ENCODE measurements around the gene LAMP2. TPM values are rescaled to one million over a fixed set of nuclear protein-coding genes. Genes with fewer than 3 reads are reported as not detected.

Gene LAMP2
- 100 to 1,000 TPM in 5 of 6 experiments, 10 to 100 TPM in 1; 86.3 to 235 (median 183) TPM for total RNA-seq
- long read RNA-seq, full-length matches to known transcripts: 58 of 69 reads
- long read RNA-seq, partial matches to known transcripts: 6 of 69 reads
- long read RNA-seq, other reads (novel, unspliced or antisense): 5 of 69 reads

- H3K36me3 ChIP-seq: no peaks in the 10 kb centered on the region
- intact Hi-C loops (cut with DNase I): no loop called here
- TF ChIP-seq, protein P1, sequence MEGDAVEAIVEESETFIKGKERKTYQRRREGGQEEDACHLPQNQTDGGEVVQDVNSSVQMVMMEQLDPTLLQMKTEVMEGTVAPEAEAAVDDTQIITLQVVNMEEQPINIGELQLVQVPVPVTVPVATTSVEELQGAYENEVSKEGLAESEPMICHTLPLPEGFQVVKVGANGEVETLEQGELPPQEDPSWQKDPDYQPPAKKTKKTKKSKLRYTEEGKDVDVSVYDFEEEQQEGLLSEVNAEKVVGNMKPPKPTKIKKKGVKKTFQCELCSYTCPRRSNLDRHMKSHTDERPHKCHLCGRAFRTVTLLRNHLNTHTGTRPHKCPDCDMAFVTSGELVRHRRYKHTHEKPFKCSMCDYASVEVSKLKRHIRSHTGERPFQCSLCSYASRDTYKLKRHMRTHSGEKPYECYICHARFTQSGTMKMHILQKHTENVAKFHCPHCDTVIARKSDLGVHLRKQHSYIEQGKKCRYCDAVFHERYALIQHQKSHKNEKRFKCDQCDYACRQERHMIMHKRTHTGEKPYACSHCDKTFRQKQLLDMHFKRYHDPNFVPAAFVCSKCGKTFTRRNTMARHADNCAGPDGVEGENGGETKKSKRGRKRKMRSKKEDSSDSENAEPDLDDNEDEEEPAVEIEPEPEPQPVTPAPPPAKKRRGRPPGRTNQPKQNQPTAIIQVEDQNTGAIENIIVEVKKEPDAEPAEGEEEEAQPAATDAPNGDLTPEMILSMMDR (IDR thresholded peaks at IDR 0.05): no peak
- TF ChIP-seq POLR2A (IDR thresholded peaks at IDR 0.05): peak; percentile 84
- ATAC-seq (peak; percentile 90 to 95 (median 92)), DNase-seq (peak; percentile 88 to 91 (median 90))
- 27% methylated on average over 21 of the region's 50 CpGs for WGBS (ENCODE audit: insufficient coverage, low coverage, low lambda C conversion rate, missing lambda C conversion rate)
- H3K27me3 ChIP-seq: no peaks in the 10 kb centered on the region
- peak within 1 kb of the TSS; percentile 48 to 60 (median 57) for H3K4me3 ChIP-seq
- H3K9me3 ChIP-seq: no peaks in the 10 kb centered on the region
- H3K27ac ChIP-seq: peak within 1 kb of the TSS; percentile 79 to 96 (median 90)
- H3K4me1 ChIP-seq: peaks cover 0 to 12% (median 0%) of the 10 kb centered on the region in 4 donors
These were observed at the start of gene LAMP2 for GRCh38 chrX:120468825-120469525. Gene LAMP2, minus strand, starts transcription at chrX:120469296. Its CDS starts 127 bp downstream, at chrX:120469169.

DNA sequence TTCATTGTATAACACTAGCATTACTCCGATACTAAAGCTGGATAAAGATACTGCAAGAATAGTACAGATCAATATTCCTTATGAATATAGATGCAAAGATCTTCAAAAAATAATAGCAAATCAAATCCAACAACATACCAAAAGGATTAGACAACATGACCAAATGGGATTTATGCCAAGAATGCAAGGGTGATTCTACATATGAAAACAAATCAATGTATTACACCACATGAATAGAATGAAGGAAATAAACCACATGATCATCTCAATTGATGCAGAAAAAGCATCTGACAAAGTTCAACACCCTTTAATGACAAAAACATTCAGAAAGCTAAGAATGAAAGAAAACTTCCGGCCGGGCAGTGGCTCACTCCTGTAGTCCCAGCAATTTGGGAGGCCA, 48.8 kb upstream of the LAMP2 start:
- Histone ChIP-seq H3K27ac (no peak overlapping the region), H3K4me3 (no peak overlapping the region), H3K36me3 (no peaks in the 10 kb centered on the region), H3K27me3 (no peaks in the 10 kb centered on the region), H3K4me1 (peaks cover 0 to 7% (median 0%) of the 10 kb centered on the region in 4 donors), H3K9me3 (no peaks in the 10 kb centered on the region)
- intact Hi-C loops (cut with DNase I): no loop called here
- no peak for TF ChIP-seq POLR2A (IDR thresholded peaks at IDR 0.05)
- TF ChIP-seq, protein P1 (IDR thresholded peaks at IDR 0.05): no peak
- WGBS (ENCODE audit: insufficient coverage, low coverage, low lambda C conversion rate, missing lambda C conversion rate): 77% methylated on average over 3 of the region's 3 CpGs
- no peak for DNase-seq
- ATAC-seq: peak in 1 of 4 donors; percentile 40

GRCh38 chrX:120514236-120514635, 45.1 kb upstream of the LAMP2 start:
- Histone ChIP-seq H3K27me3 (no peaks in the 10 kb centered on the region), H3K27ac (peak overlapping the region; percentile 59 to 79 (median 62)), H3K9me3 (no peaks in the 10 kb centered on the region), H3K4me3 (no peak overlapping the region), H3K36me3 (no peaks in the 10 kb centered on the region), H3K4me1 (peaks cover 0 to 10% (median 0%) of the 10 kb centered on the region in 4 donors)
- ATAC-seq (peak; percentile 80 to 93 (median 88)), DNase-seq (no peak)
- WGBS (ENCODE audit: insufficient coverage, low coverage, low lambda C conversion rate, missing lambda C conversion rate): 13% methylated on average over 1 of the region's 1 CpG
- TF ChIP-seq, protein P1 (IDR thresholded peaks at IDR 0.05): peak; percentile 50 to 61 (median 57)
- TF ChIP-seq POLR2A (IDR thresholded peaks at IDR 0.05): no peak
- intact Hi-C loops (cut with DNase I): no loop called here

- H3K4me1 ChIP-seq: peaks cover 0 to 10% (median 0%) of the 10 kb centered on the region in 4 donors
These were observed 43.5 kb upstream of the LAMP2 start for GRCh38 chrX:120512627-120513026.

More at GRCh38 chrX:120512627-120513026, 43.5 kb upstream of the LAMP2 start:
- ATAC-seq (peak; percentile 85 to 91 (median 88)), DNase-seq (no peak)
- H3K27ac ChIP-seq: peak overlapping the region; percentile 59 to 79 (median 62)
- no peaks in the 10 kb centered on the region for H3K36me3 ChIP-seq
- 29% methylated on average over 2 of the region's 2 CpGs for WGBS (ENCODE audit: insufficient coverage, low coverage, low lambda C conversion rate, missing lambda C conversion rate)
- intact Hi-C loops (cut with DNase I): no loop called here
- H3K27me3 ChIP-seq: no peaks in the 10 kb centered on the region
- H3K9me3 ChIP-seq: no peaks in the 10 kb centered on the region
- H3K4me3 ChIP-seq: no peak overlapping the region
- TF ChIP-seq POLR2A (IDR thresholded peaks at IDR 0.05): no peak
- TF ChIP-seq, protein P1 (IDR thresholded peaks at IDR 0.05): no peak

All from right lobe of liver (tissue), 6 donors.